Neutrophil (primary cell): Measurements from ENCODE around the gene PYCR2.

Experiments
- H3K27ac ChIP-seq: fragments of 200-600 bp; sonication (generic); 2 replicates; pipeline ENCODE4 v1.5.1; 2016; ENCODE audit warnings: mild to moderate bottlenecking, moderate library complexity
- H3K27me3 ChIP-seq: fragments of 200-600 bp; sonication (generic); 2 replicates; pipeline ENCODE4 v1.6.0; 2016; ENCODE audit warnings: mild to moderate bottlenecking
- H3K36me3 ChIP-seq: fragments of 200-600 bp; sonication (generic); 2 replicates; pipeline ENCODE4 v1.5.1; 2017
- H3K4me1 ChIP-seq, 2 experiments: fragments of 200-600 bp in 1 of 2; sonication (generic) in 1 of 2; 1 replicate in 1 of 2; 2 replicates in 1 of 2; pipeline versions ENCODE4 v1.5.1 to v1.6.1; 2013 to 2016; ENCODE audit warnings: low read depth in 1 of 2, low read length in 1 of 2, mild to moderate bottlenecking in 1 of 2, moderate library complexity in 1 of 2; ENCODE audit not compliant: control insufficient read depth in 1 of 2, insufficient read depth in 1 of 2
- H3K4me3 ChIP-seq, 2 experiments: fragments of 200-600 bp in 1 of 2; sonication (generic) in 1 of 2; 1 replicate in 1 of 2; 2 replicates in 1 of 2; pipeline ENCODE4 v1.5.1; 2013 to 2016; ENCODE audit warnings: low read depth in 1 of 2, low read length in 1 of 2, mild to moderate bottlenecking in 1 of 2, moderate library complexity in 1 of 2
- H3K9me3 ChIP-seq: fragments of 200-600 bp; sonication (generic); 2 replicates; pipeline ENCODE4 v1.5.1; 2016
- CTCF ChIP-seq: fragments of 200-600 bp; sonication (generic); IDR thresholded peaks from 2 replicates; pipeline ENCODE4 v1.5.1; 2016; ENCODE audit warnings: antibody characterized with exemption

Gene PYCR2

DNA sequence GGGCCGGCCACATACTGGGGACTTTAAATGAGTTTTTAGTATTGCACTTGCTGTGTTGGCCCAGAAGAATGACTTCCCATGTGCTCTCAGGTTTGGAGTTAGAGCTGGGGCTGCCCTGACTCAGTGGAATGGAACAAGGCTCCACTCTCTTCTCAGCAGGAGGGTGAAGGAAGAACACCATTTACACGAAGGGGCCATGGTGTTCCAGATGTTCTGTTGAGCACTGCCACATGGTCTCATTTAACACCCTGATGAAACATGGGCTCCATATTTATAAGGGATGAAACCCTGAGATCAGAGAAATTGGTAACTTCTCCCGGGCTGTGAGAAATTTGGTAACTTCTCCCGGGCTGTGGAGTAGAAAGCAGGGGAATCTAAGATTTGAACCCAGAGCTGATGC, 5.8 kb downstream of the PYCR2 start:
- TF ChIP-seq CTCF = no peak
- no peak overlapping the region for H3K4me3 ChIP-seq
- H3K9me3 ChIP-seq = no peaks in the 10 kb centered on the region
- peaks cover 10 to 20% of the 10 kb centered on the region in 2 experiments for H3K4me1 ChIP-seq
- H3K27ac ChIP-seq = no peak overlapping the region
- H3K27me3 ChIP-seq = no peaks in the 10 kb centered on the region
- H3K36me3 ChIP-seq = peaks cover 54% of the 10 kb centered on the region

DNA sequence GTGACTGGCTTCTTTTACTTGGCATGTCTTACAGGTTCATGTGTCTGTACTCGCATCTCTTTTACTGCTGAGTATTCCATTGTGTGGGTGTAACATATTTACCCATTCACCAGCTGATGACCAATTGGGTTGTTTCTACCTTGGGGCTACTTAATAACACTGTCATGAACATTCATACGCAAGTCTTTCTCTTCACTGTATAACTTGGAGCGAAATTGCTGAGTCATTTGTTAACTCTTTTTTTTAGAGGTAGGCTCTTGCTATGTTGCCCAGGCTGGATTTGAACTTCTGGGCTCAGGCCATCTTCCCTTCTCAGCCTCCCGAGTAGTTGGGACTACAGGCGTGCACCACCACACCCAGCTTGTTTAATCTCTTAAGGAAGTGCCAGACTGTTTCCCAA, 6.5 kb downstream of the PYCR2 start:
- peaks cover 54% of the 10 kb centered on the region for H3K36me3 ChIP-seq
- no peaks in the 10 kb centered on the region for H3K27me3 ChIP-seq
- no peak overlapping the region for H3K27ac ChIP-seq
- H3K4me3 ChIP-seq = no peak overlapping the region
- no peaks in the 10 kb centered on the region for H3K9me3 ChIP-seq
- H3K4me1 ChIP-seq = peaks cover 3 to 12% of the 10 kb centered on the region in 2 experiments
- TF ChIP-seq CTCF = no peak

DNA sequence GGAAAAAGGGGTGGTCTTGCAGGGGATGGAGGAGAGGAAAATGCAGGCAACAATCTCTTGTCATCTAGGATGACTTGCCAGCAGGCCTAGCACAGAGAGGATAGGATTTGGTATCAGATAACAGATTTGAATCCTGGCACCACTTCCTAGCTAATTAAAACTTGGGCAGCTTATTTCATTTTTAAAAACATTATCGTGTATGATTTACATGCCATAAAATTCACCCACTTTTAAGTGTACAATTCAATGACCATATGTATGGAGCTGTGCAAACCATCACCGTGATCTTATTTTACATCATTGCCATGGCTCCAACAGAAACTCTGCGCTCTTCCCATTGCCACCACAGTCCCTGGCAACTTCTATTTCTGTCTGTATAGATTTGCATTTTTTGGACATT, 6.9 kb downstream of the PYCR2 start:
- Histone ChIP-seq H3K27ac (no peak overlapping the region), H3K4me1 (peaks cover 0 to 8% of the 10 kb centered on the region in 2 experiments), H3K9me3 (no peaks in the 10 kb centered on the region), H3K36me3 (peaks cover 50% of the 10 kb centered on the region), H3K4me3 (no peak overlapping the region), H3K27me3 (no peaks in the 10 kb centered on the region)
- no peak for TF ChIP-seq CTCF

- TF ChIP-seq CTCF = no peak
- H3K27me3 ChIP-seq = no peaks in the 10 kb centered on the region
- H3K27ac ChIP-seq = no peak overlapping the region
These were observed 8.5 kb downstream of the PYCR2 start for GRCh38 chr1:225915538-225915991.

GRCh38 chr1:225914947-225915346, 9.1 kb downstream of the PYCR2 start:
- Histone ChIP-seq H3K4me1 (peaks cover 17 to 20% of the 10 kb centered on the region in 2 experiments), H3K27ac (no peak overlapping the region), H3K27me3 (no peaks in the 10 kb centered on the region), H3K9me3 (no peaks in the 10 kb centered on the region), H3K36me3 (peaks cover 31% of the 10 kb centered on the region), H3K4me3 (no peak overlapping the region)
- TF ChIP-seq CTCF = no peak

More at GRCh38 chr1:225915538-225915991, 8.5 kb downstream of the PYCR2 start:
- H3K4me3 ChIP-seq = no peak overlapping the region
- H3K4me1 ChIP-seq = peaks cover 11 to 18% of the 10 kb centered on the region in 2 experiments
- H3K36me3 ChIP-seq = peaks cover 36% of the 10 kb centered on the region
- no peaks in the 10 kb centered on the region for H3K9me3 ChIP-seq

GRCh38 chr1:225914391-225914790, 9.7 kb downstream of the PYCR2 start:
- peaks cover 22 to 23% of the 10 kb centered on the region in 2 experiments for H3K4me1 ChIP-seq
- no peak for TF ChIP-seq CTCF
- no peaks in the 10 kb centered on the region for H3K27me3 ChIP-seq
- H3K27ac ChIP-seq = no peak overlapping the region
- H3K9me3 ChIP-seq = no peaks in the 10 kb centered on the region
- H3K4me3 ChIP-seq = no peak overlapping the region
- H3K36me3 ChIP-seq = peaks cover 30% of the 10 kb centered on the region
